H1 (cell line): Measurements from ENCODE around the gene FHIP1B. TPM values are rescaled to one million over a fixed set of nuclear protein-coding genes. Genes with fewer than 3 reads are reported as not detected.

ENCODE experiments used
- ASH2L ChIP-seq: fragments of 200-600, 300-600 bp; sonication (generic); IDR thresholded peaks from one replicate; pipeline ENCODE4 v1.7.1; 2017; ENCODE audit warnings: low read length
- BCL11A ChIP-seq, 2 experiments: IDR thresholded peaks; one replicate each; pipeline ENCODE4 v1.6.1; 2011; ENCODE audit warnings: low read depth in 2 of 2, low read length in 2 of 2, mild to moderate bottlenecking in 2 of 2
- CEBPB ChIP-seq: IDR thresholded peaks from 2 replicates; pipeline ENCODE4 v1.6.1; 2012; ENCODE audit warnings: low read depth, low read length
- EGR1 ChIP-seq: IDR thresholded peaks from 2 replicates; pipeline ENCODE4 v1.6.1; 2011; ENCODE audit warnings: low read depth, low read length, borderline replicate concordance
- RBBP5 ChIP-seq: IDR thresholded peaks from 2 replicates; pipeline ENCODE4 v1.7.1; 2012; ENCODE audit warnings: low read depth, mild to moderate bottlenecking, inconsistent platforms, low read length, moderate library complexity, borderline replicate concordance
- SIRT6 ChIP-seq: IDR thresholded peaks from one replicate; pipeline ENCODE4 v1.7.1; 2012; ENCODE audit warnings: low read length, inconsistent platforms
- polyA plus RNA-seq, 7 experiments: library from polyadenylated mRNA; depleted of rRNA in 3 of 7; stranded (reverse) in 5 of 7; unstranded in 2 of 7; fragments of >200 nt in 5 of 7; fragments of 200-250 nt in 2 of 7; gene quantifications; 1 replicate in 5 of 7; 2 replicates in 1 of 7; 4 replicates in 1 of 7; pipeline versions ENCODE4 v1.2.1 to v1.2.3, GENCODE V29; 2011 to 2013; ENCODE audit warnings: missing spikeins in 2 of 7, mixed read lengths in 2 of 7
- total RNA-seq: library from RNA; stranded (reverse); fragmentation: NEBNext Ultra II Directional; extraction: Animal tissue kit (Norgen Biotek cat#: 25700); gene quantifications from 2 replicates; pipeline ENCODE4 v1.2.1, GENCODE V29; 2021

The FHIP1B gene
- total and polyA plus RNA-seq, 2 of the 8 experiments (the other 6 are each of a cell fraction or from before 2014, with no cell fraction given) = 16.8 to 41.9 TPM

GRCh38 chr11:6238902-6239301 is 4.5 kb upstream of the FHIP1B start, which contains the start of gene CNGA4 (continued):
- TF ChIP-seq RBBP5 (no peak), ASH2L (no peak), CEBPB (no peak), BCL11A (IDR thresholded peaks at IDR 0.05; ENCODE audit: low read depth in 2 of 2, low read length in 2 of 2) (no peak), SIRT6 (no peak), EGR1 (no peak)
